Effector memory CD8-positive, alpha-beta T cell (primary cell): Measurements from ENCODE around the gene SYTL3.
A peak's percentile ranks its signal among the peaks of the same experiment; 100 is the strongest.
"Not testable (repeated sequence)": the region's sequence is repeated elsewhere in the genome, so short reads cannot be mapped to it uniquely, and the experiment has no call there.

Experiments
- ATAC-seq: fragments of 150-1000 bp; cut with Tn5 transposase; replicated peaks from 2 replicates; pipeline ENCODE4 v1.10.0; 2021; ENCODE audit warnings: mild to moderate bottlenecking, moderate library complexity
- DNase-seq, 3 experiments: peaks; one replicate each; pipeline ENCODE4 v3.0.0; 2021
- H3K27ac Mint-ChIP-seq, 2 donors: one replicate each; pipeline ENCODE4 v1.8.0; 2022; ENCODE audit warnings: mild to moderate bottlenecking in 2 of 2, mixed read lengths in 2 of 2, moderate library complexity in 2 of 2
- H3K27me3 Mint-ChIP-seq, 2 donors: one replicate each; pipeline ENCODE4 v1.8.0; 2022; ENCODE audit warnings: mixed read lengths in 2 of 2
- H3K36me3 Mint-ChIP-seq: one replicate; pipeline ENCODE4 v1.8.0; 2022; ENCODE audit warnings: mild to moderate bottlenecking, moderate library complexity, mixed read lengths; ENCODE audit not compliant: insufficient read depth
- H3K4me1 Mint-ChIP-seq, 2 donors: one replicate each; pipeline ENCODE4 v1.8.0; 2022; ENCODE audit warnings: low read depth in 2 of 2, mixed read lengths in 2 of 2
- H3K4me3 Mint-ChIP-seq, 2 donors: one replicate each; pipeline ENCODE4 v1.8.0; 2022; ENCODE audit warnings: mild to moderate bottlenecking in 2 of 2, mixed read lengths in 2 of 2, moderate library complexity in 2 of 2
- H3K9me3 Mint-ChIP-seq, 2 donors: one replicate each; pipeline ENCODE4 v1.8.0; 2022; ENCODE audit warnings: mixed read lengths in 2 of 2

SYTL3 gene

GRCh38 chr6:158627168-158627939 lies 22.5 kb upstream of the SYTL3 start:
- ATAC-seq (no peak), DNase-seq (no peak)
- Mint-ChIP-seq H3K36me3 (peaks cover 84% of the 10 kb centered on the region), H3K4me1 (peaks cover 26 to 39% of the 10 kb centered on the region in 2 donors), H3K9me3 (no peaks in the 10 kb centered on the region), H3K27ac (peak overlapping the region; percentile 80 to 91), H3K4me3 (no peak overlapping the region), H3K27me3 (no peaks in the 10 kb centered on the region)

DNA sequence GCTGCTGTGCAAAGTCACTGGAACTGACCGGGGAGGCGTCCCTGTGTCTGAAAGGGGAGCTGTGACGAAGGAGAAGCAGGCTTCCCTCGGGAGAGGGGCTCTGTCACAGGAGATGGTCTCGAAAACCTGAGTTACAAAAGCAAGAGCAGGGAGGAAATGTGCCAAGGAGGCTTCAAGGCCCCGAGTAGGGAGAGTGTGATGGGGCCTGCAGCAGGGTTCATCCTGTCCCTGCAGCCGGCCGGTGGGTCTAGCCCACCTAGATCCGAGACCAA lies 22.0 kb upstream of the SYTL3 start:
- no peak for DNase-seq
- H3K36me3 Mint-ChIP-seq = peaks cover 82% of the 10 kb centered on the region
- no peaks in the 10 kb centered on the region for H3K9me3 Mint-ChIP-seq
- no peaks in the 10 kb centered on the region for H3K27me3 Mint-ChIP-seq
- peaks cover 26 to 40% of the 10 kb centered on the region in 2 donors for H3K4me1 Mint-ChIP-seq
- no peak for ATAC-seq
- H3K27ac Mint-ChIP-seq = peak overlapping the region; percentile 80 to 91
- H3K4me3 Mint-ChIP-seq = no peak overlapping the region

GRCh38 chr6:158628542-158628941 lies 21.3 kb upstream of the SYTL3 start:
- ATAC-seq (no peak), DNase-seq (no peak)
- H3K36me3 Mint-ChIP-seq = peaks cover 82% of the 10 kb centered on the region
- H3K4me3 Mint-ChIP-seq = no peak overlapping the region
- no peaks in the 10 kb centered on the region for H3K9me3 Mint-ChIP-seq
- H3K27me3 Mint-ChIP-seq = no peaks in the 10 kb centered on the region
- H3K4me1 Mint-ChIP-seq = peaks cover 24 to 40% of the 10 kb centered on the region in 2 donors
- peak overlapping the region; percentile 80 to 91 for H3K27ac Mint-ChIP-seq

- Mint-ChIP-seq H3K27me3 (no peaks in the 10 kb centered on the region), H3K36me3 (peaks cover 75% of the 10 kb centered on the region), H3K4me3 (no peak overlapping the region), H3K4me1 (peaks cover 24 to 44% of the 10 kb centered on the region in 2 donors), H3K9me3 (no peaks in the 10 kb centered on the region), H3K27ac (peak overlapping the region; percentile 39 to 91)
- ATAC-seq (peak; percentile 43), DNase-seq (no peak)
Observed at GRCh38 chr6:158629367-158630221, 20.3 kb upstream of the SYTL3 start.

GRCh38 chr6:158630938-158631616 lies 18.8 kb upstream of the SYTL3 start:
- Mint-ChIP-seq H3K36me3 (peaks cover 75% of the 10 kb centered on the region), H3K4me3 (no peak overlapping the region)
- no peak for DNase-seq

GRCh38 chr6:158631678-158632537 lies 17.9 kb upstream of the SYTL3 start:
- peaks cover 75% of the 10 kb centered on the region for H3K36me3 Mint-ChIP-seq
- ATAC-seq = no peak

More at GRCh38 chr6:158630938-158631616, 18.8 kb upstream of the SYTL3 start:
- no peaks in the 10 kb centered on the region for H3K9me3 Mint-ChIP-seq
- peak overlapping the region; percentile 39 to 91 for H3K27ac Mint-ChIP-seq
- peaks cover 25 to 51% of the 10 kb centered on the region in 2 donors for H3K4me1 Mint-ChIP-seq
- ATAC-seq = no peak
- H3K27me3 Mint-ChIP-seq = no peaks in the 10 kb centered on the region

GRCh38 chr6:158632538-158633119 lies 17.2 kb upstream of the SYTL3 start:
- H3K9me3 Mint-ChIP-seq, DNase-seq, ATAC-seq, H3K27me3 Mint-ChIP-seq, H3K4me3 Mint-ChIP-seq: not testable (repeated sequence)
- Mint-ChIP-seq H3K36me3 (peaks cover 74% of the 10 kb centered on the region), H3K27ac (peak overlapping the region; percentile 39 to 91), H3K4me1 (peaks cover 19 to 49% of the 10 kb centered on the region in 2 donors)

More at GRCh38 chr6:158631678-158632537, 17.9 kb upstream of the SYTL3 start:
- Mint-ChIP-seq H3K4me3 (no peak overlapping the region), H3K4me1 (peaks cover 24 to 50% of the 10 kb centered on the region in 2 donors), H3K27ac (peak overlapping the region; percentile 39 to 91), H3K27me3 (no peaks in the 10 kb centered on the region), H3K9me3 (no peaks in the 10 kb centered on the region)
- DNase-seq = no peak

- H3K9me3 Mint-ChIP-seq = no peaks in the 10 kb centered on the region
- no peak overlapping the region for H3K4me3 Mint-ChIP-seq
- ATAC-seq = no peak
- DNase-seq = no peak
- H3K36me3 Mint-ChIP-seq = peaks cover 72% of the 10 kb centered on the region
- H3K27ac Mint-ChIP-seq = peak overlapping the region; percentile 39 to 73
- peaks cover 19 to 50% of the 10 kb centered on the region in 2 donors for H3K4me1 Mint-ChIP-seq
- no peaks in the 10 kb centered on the region for H3K27me3 Mint-ChIP-seq
Observed at GRCh38 chr6:158633127-158633526, 16.7 kb upstream of the SYTL3 start.

DNA sequence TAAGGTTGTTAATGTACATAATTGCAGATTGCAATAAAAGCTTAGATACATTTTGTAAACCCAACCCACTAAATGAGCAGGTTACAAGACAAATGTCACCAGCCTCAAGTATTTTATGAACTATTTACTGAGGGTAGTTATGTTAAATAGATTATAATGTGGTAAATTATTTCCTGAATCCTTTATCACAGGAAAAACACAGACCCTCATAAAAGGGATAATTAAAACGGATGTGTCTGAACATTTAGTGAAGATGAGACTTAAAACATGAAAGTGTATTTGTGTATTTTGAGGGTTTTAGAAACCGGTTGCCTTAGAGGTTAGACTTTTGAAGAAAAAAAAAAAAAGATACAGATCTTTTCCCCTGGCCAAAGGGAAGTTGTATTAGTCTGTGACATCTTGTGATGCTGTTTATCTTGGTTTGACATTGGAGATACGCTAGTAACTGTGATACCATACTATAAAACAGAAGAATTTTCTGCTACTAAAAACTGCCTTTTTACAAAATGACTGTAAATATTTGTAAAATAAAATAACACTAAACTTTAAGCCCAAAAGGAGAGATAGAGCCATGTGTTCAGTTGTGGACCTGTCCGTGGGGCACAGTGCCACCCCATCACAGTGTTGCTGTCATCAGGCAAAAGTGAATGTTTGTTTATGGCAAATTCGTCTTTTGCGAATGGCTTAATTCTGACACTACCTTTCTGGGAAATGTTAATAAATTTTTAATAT lies 15.0 kb upstream of the SYTL3 start:
- Mint-ChIP-seq H3K9me3 (no peaks in the 10 kb centered on the region), H3K4me1 (peaks cover 26 to 58% of the 10 kb centered on the region in 2 donors), H3K4me3 (peak overlapping the region in 1 of 2 donors; percentile 27), H3K27ac (peak overlapping the region; percentile 75 to 81), H3K36me3 (peaks cover 65% of the 10 kb centered on the region), H3K27me3 (no peaks in the 10 kb centered on the region)
- peak; percentile 79 for ATAC-seq
- no peak for DNase-seq

- H3K4me1 Mint-ChIP-seq = peaks cover 32 to 64% of the 10 kb centered on the region in 2 donors
- H3K4me3 Mint-ChIP-seq = no peak overlapping the region
- DNase-seq = no peak
- H3K27me3 Mint-ChIP-seq = no peaks in the 10 kb centered on the region
- peak overlapping the region; percentile 75 to 81 for H3K27ac Mint-ChIP-seq
- no peaks in the 10 kb centered on the region for H3K9me3 Mint-ChIP-seq
- ATAC-seq = no peak
- peaks cover 65% of the 10 kb centered on the region for H3K36me3 Mint-ChIP-seq
Observed at GRCh38 chr6:158635427-158636073, 14.3 kb upstream of the SYTL3 start.

DNA sequence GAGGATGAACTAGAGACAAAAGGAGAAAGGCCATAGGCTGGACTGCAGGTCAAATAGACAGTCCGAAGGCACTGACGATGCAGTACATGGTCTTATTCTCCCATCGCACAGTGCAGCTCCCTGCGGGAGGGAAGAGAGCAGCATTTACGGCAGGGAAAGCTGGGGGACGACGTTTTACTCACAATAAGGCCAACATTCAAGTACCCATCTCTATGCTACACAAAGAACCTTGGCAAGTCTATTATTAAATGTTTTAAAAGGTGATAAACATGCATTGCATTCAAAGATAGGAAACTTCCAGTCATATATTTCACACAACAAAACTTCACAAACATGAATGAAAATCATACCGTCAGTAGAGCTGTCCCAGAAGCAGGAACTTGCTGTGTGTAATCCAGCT lies 13.1 kb upstream of the SYTL3 start:
- ATAC-seq (no peak), DNase-seq (no peak)
- Mint-ChIP-seq H3K36me3 (peaks cover 59% of the 10 kb centered on the region), H3K9me3 (no peaks in the 10 kb centered on the region), H3K4me1 (peaks cover 33 to 67% of the 10 kb centered on the region in 2 donors), H3K4me3 (no peak overlapping the region), H3K27me3 (no peaks in the 10 kb centered on the region), H3K27ac (peak overlapping the region; percentile 75 to 81)
